Measurements from ENCODE around the gene MOCOS.

Gene MOCOS

GRCh38 chr18:36197511-36198166 lies 10.3 kb downstream of the MOCOS start:
- no peak for TF ChIP-seq CTCF (IDR thresholded peaks at IDR 0.05; ENCODE audit: control insufficient read depth, extremely low read depth, insufficient read depth)
- DNase-seq (ENCODE audit: low read depth) = no peak
- no peak overlapping the region for H3K4me3 ChIP-seq (ENCODE audit: low read depth, low read length)

- no peak for TF ChIP-seq CTCF (IDR thresholded peaks at IDR 0.05; ENCODE audit: control insufficient read depth, extremely low read depth, insufficient read depth)
- DNase-seq (ENCODE audit: low read depth) = no peak
- no peak overlapping the region for H3K4me3 ChIP-seq (ENCODE audit: low read depth, low read length)
Observed at GRCh38 chr18:36199691-36200295, 12.5 kb downstream of the MOCOS start.

GRCh38 chr18:36200354-36200771 lies 13.1 kb downstream of the MOCOS start:
- no peak for TF ChIP-seq CTCF (IDR thresholded peaks at IDR 0.05; ENCODE audit: control insufficient read depth, extremely low read depth, insufficient read depth)
- no peak overlapping the region for H3K4me3 ChIP-seq (ENCODE audit: low read depth, low read length)
- DNase-seq (ENCODE audit: low read depth) = no peak

GRCh38 chr18:36201765-36202164 lies 14.5 kb downstream of the MOCOS start:
- no peak for TF ChIP-seq CTCF (IDR thresholded peaks at IDR 0.05; ENCODE audit: control insufficient read depth, extremely low read depth, insufficient read depth)
- H3K4me3 ChIP-seq (ENCODE audit: low read depth, low read length) = no peak overlapping the region
- DNase-seq (ENCODE audit: low read depth) = no peak

GRCh38 chr18:36203360-36203895 lies 16.1 kb downstream of the MOCOS start:
- no peak for DNase-seq (ENCODE audit: low read depth)
- TF ChIP-seq CTCF (IDR thresholded peaks at IDR 0.05; ENCODE audit: control insufficient read depth, extremely low read depth, insufficient read depth) = no peak
- H3K4me3 ChIP-seq (ENCODE audit: low read depth, low read length) = no peak overlapping the region

GRCh38 chr18:36205166-36205565 lies 17.9 kb downstream of the MOCOS start:
- no peak for DNase-seq (ENCODE audit: low read depth)
- no peak for TF ChIP-seq CTCF (IDR thresholded peaks at IDR 0.05; ENCODE audit: control insufficient read depth, extremely low read depth, insufficient read depth)
- H3K4me3 ChIP-seq (ENCODE audit: low read depth, low read length) = no peak overlapping the region

Data from LNCaP clone FGC (cell line).